Activated B cell treated with CpG ODN at 0.5 μM for 24 hours (primary cell): ENCODE data around the gene KRTAP3-1. TPM values are rescaled to one million over a fixed set of nuclear protein-coding genes. Genes with fewer than 3 reads are reported as not detected.

Source experiments
- ATAC-seq: fragments of 200-7000 bp; cut with Tn5 transposase; one replicate; pipeline ENCODE4 v1.10.0; 2021; ENCODE audit warnings: low read depth, mild to moderate bottlenecking, moderate library complexity
- CTCF ChIA-PET: fragments of 350-600 bp; sonication (Branson Sonifier 250); formaldehyde crosslinking; loops from one replicate; lab custom pipeline; 2021; ENCODE audit warnings: antibody characterized with exemption; lab: Charles Lee
- POLR2A ChIA-PET: fragments of 350-600 bp; sonication (Branson Sonifier 250); formaldehyde crosslinking; loops from one replicate; lab custom pipeline; 2021; ENCODE audit warnings: antibody characterized with exemption; lab: Charles Lee
- DNase-seq: peaks from one replicate; pipeline ENCODE4 v3.0.0; 2022
- H3K27ac Mint-ChIP-seq: one replicate; pipeline ENCODE4 v1.8.0; 2020; ENCODE audit warnings: mixed read lengths
- H3K27me3 Mint-ChIP-seq: one replicate; pipeline ENCODE4 v1.8.0; 2021; ENCODE audit warnings: mixed read lengths
- H3K36me3 Mint-ChIP-seq: one replicate; pipeline ENCODE4 v1.8.0; 2021; ENCODE audit warnings: low read depth, mixed read lengths
- H3K4me1 Mint-ChIP-seq: one replicate; pipeline ENCODE4 v1.8.0; 2021; ENCODE audit warnings: mixed read lengths
- H3K4me3 Mint-ChIP-seq: one replicate; pipeline ENCODE4 v1.8.0; 2020; ENCODE audit warnings: mild to moderate bottlenecking, mixed read lengths
- H3K9me3 Mint-ChIP-seq: one replicate; pipeline ENCODE4 v1.8.0; 2020; ENCODE audit warnings: mixed read lengths
- intact Hi-C: fragments of 100-400 bp; cut with micrococcal nuclease; formaldehyde crosslinking; loops from one replicate; pipeline ENCODE4 v1.15.1; 2024
- total RNA-seq: library from RNA; stranded (reverse); gene quantifications from 2 replicates; pipeline ENCODE4 v1.2.3, GENCODE V29; 2022
- TF ChIP-seq, protein P1 (sequence below): fragments of 200-600 bp; IDR thresholded peaks from one replicate; pipeline ENCODE4 v1.8.0; 2022; ENCODE audit warnings: antibody characterized with exemption, mild to moderate bottlenecking

Gene KRTAP3-1
- total RNA-seq, 1 donor from 2014 or later = not detected

DNA sequence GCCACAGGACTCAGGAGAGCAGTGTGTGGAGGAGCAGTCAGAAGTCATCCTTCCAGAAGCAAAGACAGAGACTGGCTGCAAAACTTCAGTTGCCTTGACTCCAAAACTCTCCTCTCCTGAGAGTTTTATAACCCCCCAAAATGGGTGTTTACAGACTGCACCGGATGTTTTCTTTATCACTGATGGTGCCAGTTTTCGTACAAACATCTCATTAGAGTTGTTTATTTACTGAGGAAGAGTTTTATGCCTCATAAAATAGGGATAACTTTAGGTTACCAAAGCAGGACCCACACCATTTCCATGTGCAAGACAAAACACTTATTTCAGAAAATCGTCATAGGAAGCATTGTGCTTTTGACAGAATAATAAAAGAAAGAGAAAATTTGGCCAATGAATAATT is 24.7 kb downstream of the KRTAP3-1 start, which contains the start of gene KRT40:
Gene KRT40 (minus strand): TSS at position 101 of the 400 bp plus-strand sequence. CDS start 53 bp downstream, at position 48.
- Mint-ChIP-seq H3K36me3 (no peaks in the 10 kb centered on the region), H3K4me3 (no peak within 1 kb of the TSS), H3K27ac (no peak within 1 kb of the TSS), H3K4me1 (no peaks in the 10 kb centered on the region), H3K9me3 (no peaks in the 10 kb centered on the region), H3K27me3 (peaks cover 14% of the 10 kb centered on the region)
- DNase-seq (no peak), ATAC-seq (no peak)
- ChIA-PET CTCF (no interaction called here), POLR2A (interaction anchor here (0.7 kb wide), 1 partner anchor 582 kb away, joined by 3 read pairs; no protein-coding TSS in a partner anchor)
- TF ChIP-seq, protein P1, sequence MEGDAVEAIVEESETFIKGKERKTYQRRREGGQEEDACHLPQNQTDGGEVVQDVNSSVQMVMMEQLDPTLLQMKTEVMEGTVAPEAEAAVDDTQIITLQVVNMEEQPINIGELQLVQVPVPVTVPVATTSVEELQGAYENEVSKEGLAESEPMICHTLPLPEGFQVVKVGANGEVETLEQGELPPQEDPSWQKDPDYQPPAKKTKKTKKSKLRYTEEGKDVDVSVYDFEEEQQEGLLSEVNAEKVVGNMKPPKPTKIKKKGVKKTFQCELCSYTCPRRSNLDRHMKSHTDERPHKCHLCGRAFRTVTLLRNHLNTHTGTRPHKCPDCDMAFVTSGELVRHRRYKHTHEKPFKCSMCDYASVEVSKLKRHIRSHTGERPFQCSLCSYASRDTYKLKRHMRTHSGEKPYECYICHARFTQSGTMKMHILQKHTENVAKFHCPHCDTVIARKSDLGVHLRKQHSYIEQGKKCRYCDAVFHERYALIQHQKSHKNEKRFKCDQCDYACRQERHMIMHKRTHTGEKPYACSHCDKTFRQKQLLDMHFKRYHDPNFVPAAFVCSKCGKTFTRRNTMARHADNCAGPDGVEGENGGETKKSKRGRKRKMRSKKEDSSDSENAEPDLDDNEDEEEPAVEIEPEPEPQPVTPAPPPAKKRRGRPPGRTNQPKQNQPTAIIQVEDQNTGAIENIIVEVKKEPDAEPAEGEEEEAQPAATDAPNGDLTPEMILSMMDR = no peak
- intact Hi-C loops = no loop called here

DNA sequence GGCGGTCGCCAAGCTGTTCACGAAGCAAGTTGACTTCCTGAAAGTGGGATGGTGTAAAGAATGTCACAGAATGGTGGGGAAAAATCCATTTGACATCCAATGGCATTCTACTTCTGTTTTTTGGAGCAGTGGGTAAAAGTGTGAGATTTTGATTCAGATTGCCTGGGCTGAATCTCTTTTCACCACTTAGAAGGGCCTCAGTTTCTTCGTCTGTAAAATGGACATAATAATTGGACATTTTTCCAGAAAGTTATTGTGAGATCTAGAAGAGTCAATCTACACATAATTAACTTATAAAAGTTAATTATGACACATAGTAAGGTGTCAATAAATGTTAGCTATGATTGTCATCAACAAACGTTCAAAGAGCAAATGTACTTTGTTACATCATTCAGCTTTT is 27.8 kb downstream of the KRTAP3-1 start:
- TF ChIP-seq, protein P1 = no peak
- H3K27ac Mint-ChIP-seq = no peak overlapping the region
- ChIA-PET POLR2A (interaction anchor here (0.5 kb wide), 1 partner anchor 320 kb away, joined by 3 read pairs; no protein-coding TSS in a partner anchor), CTCF (no interaction called here)
- DNase-seq (no peak), ATAC-seq (no peak)
- H3K4me1 Mint-ChIP-seq = no peaks in the 10 kb centered on the region
- H3K4me3 Mint-ChIP-seq = no peak overlapping the region
- H3K36me3 Mint-ChIP-seq = no peaks in the 10 kb centered on the region
- intact Hi-C loops = no loop called here
- H3K27me3 Mint-ChIP-seq = peaks cover 26% of the 10 kb centered on the region
- H3K9me3 Mint-ChIP-seq = no peaks in the 10 kb centered on the region

DNA sequence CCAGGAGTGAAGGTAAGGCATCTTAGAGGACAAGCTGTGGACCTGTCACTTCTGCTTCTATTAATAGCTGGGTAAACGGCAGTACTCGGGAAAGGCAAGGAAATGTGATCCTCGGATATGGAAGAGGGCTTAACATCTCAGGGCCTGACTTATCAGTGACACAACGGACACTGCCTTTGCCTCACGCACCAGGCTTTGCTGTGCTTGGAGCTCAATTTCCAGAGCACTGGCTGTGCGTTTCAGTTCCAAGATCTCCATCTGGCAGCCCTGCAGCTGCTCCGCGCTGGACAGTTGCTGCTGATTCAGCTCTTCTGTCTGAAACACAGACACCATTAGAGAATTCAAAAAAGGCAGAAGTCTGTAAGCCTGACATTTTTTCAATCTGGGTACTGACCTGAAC is 28.3 kb downstream of the KRTAP3-1 start:
- CTCF ChIA-PET = no interaction called here

DNA sequence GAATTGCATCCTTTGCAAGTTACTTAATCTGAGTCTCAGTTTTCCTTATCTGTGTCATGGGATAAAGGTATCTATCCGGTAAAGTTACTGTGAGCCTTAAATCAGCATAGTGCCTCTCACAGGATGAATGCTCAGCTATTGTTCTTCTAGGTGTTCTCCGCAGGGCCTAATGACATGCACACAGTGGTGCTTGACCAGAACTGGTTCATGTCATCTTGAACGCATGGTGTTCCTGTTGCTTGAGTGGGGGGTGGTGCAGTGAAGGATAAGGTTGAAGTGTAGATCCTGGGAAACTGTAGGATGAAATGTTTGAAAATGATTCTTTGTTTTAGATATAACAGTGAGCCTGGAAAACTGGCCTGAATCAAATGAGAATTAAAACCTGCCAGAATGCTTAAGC is 28.8 kb downstream of the KRTAP3-1 start:
- Mint-ChIP-seq H3K4me1 (no peaks in the 10 kb centered on the region), H3K9me3 (no peaks in the 10 kb centered on the region), H3K27ac (no peak overlapping the region), H3K4me3 (no peak overlapping the region), H3K27me3 (peaks cover 31% of the 10 kb centered on the region), H3K36me3 (no peaks in the 10 kb centered on the region)
- TF ChIP-seq, protein P1 = no peak
- ChIA-PET CTCF (no interaction called here), POLR2A (no interaction called here)
- no peak for ATAC-seq
- DNase-seq = no peak
- intact Hi-C loops = no loop called here

More for the DNA sequence above, 28.3 kb downstream of the KRTAP3-1 start:
- DNase-seq (no peak), ATAC-seq (no peak)
- H3K27me3 Mint-ChIP-seq = peaks cover 26% of the 10 kb centered on the region
- TF ChIP-seq, protein P1 = no peak
- H3K4me1 Mint-ChIP-seq = no peaks in the 10 kb centered on the region
- no peaks in the 10 kb centered on the region for H3K36me3 Mint-ChIP-seq
- H3K9me3 Mint-ChIP-seq = no peaks in the 10 kb centered on the region
- no peak overlapping the region for H3K27ac Mint-ChIP-seq
- H3K4me3 Mint-ChIP-seq = no peak overlapping the region
- POLR2A ChIA-PET = interaction anchor here (0.5 kb wide), 1 partner anchor 321 kb away, joined by 3 read pairs; no protein-coding TSS in a partner anchor
- intact Hi-C loops = no loop called here

DNA sequence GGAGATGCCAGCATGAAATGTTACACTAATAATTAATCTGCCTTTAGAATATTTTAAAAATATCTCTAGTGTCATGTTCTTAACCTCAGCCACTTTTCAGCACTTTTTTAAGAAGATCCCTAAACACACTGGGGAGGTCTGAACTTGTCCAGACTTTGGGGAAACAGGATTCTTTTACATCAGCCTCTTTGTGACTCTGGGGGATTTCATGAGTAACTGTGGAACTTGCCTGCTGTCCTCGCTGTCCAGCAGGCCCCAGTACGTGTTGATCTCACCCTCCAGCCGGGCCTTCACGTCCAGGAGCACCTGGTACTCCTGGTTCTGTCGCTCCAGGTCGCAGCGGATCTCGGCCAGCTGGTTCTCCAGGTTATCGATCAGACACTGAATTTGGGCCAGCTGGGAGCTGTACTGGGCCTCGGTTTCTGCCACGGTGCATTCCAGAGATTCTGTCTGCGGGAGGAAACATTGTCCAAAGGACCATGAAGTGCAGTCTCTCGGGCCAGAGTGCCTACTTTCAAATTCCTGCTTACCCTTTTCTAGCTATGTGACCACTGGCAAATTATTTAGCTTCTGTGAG is 30.3 kb downstream of the KRTAP3-1 start:
- no peaks in the 10 kb centered on the region for H3K36me3 Mint-ChIP-seq
- intact Hi-C loops = no loop called here
- no peaks in the 10 kb centered on the region for H3K9me3 Mint-ChIP-seq
- ChIA-PET CTCF (no interaction called here), POLR2A (no interaction called here)
- H3K27ac Mint-ChIP-seq = no peak overlapping the region
- H3K4me3 Mint-ChIP-seq = no peak overlapping the region
- no peaks in the 10 kb centered on the region for H3K4me1 Mint-ChIP-seq
- TF ChIP-seq, protein P1 = no peak
- H3K27me3 Mint-ChIP-seq = peaks cover 25% of the 10 kb centered on the region
- DNase-seq (no peak), ATAC-seq (no peak)
